MM.1S (cell line): ENCODE data around the gene CHN1.
A peak's percentile ranks its signal among the peaks of the same experiment; 100 is the strongest.

Source experiments
- CTCF ChIP-seq: fragments of 300-600 bp; sonication (generic); IDR thresholded peaks from 2 replicates; pipeline ENCODE4 v1.5.1; 2016; ENCODE audit warnings: antibody characterized with exemption, low read length, mixed read lengths
- EZH2 ChIP-seq: fragments of 300-600 bp; sonication (generic); optimal IDR thresholded peaks from 2 replicates; pipeline ENCODE3; 2017; ENCODE audit warnings: low read depth, mild to moderate bottlenecking, antibody characterized with exemption, low read length, mixed read lengths

DNA sequence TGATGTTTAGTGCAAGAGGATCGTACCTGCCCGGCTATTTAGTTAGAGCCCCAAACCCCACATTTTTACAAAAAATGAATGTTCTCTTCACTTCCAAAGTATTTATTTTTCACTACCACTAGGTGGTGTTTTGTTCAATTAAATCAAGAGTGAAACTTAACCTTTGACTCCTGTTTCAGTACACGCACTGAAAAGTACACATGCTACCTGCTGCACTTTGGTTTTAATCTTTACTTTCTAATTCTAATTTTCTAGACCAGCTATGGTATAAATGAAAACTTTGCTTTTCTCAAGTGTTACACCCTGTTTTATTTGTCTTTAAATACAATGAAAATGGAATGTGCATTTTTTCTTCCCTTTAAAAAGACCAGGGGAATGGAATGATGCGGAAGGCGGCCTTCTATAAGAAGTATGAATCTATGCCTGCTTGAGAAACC lies 31.4 kb upstream of the CHN1 start:
- TF ChIP-seq CTCF (peak; percentile 55), EZH2 (no peak)
